Left ventricle myocardium superior (tissue), 1 donor: ENCODE measurements around the gene MACROD2. TPM values are rescaled to one million over a fixed set of nuclear protein-coding genes. Genes with fewer than 3 reads are reported as not detected.
"Not testable (repeated sequence)": the region's sequence is repeated elsewhere in the genome, so short reads cannot be mapped to it uniquely, and the experiment has no call there.

ENCODE experiments used
- ATAC-seq: fragments of 200-7000 bp; cut with Tn5 transposase; one replicate; pipeline ENCODE4 v1.9.1; 2020; ENCODE audit warnings: mild to moderate bottlenecking, moderate library complexity
- DNase-seq: peaks from one replicate; pipeline ENCODE4 v3.0.0-alpha.2; 2020
- intact Hi-C: fragments of 100-400 bp; cut with micrococcal nuclease; formaldehyde crosslinking; loops from one replicate; pipeline ENCODE4 v1.11.0; 2022
- total RNA-seq: library from RNA; stranded (reverse); fragmentation: NEBNext Ultra II Directional; extraction: Animal tissue kit (Norgen Biotek cat#: 25700); gene quantifications from one replicate; pipeline ENCODE4 v1.2.1, GENCODE V29; 2021
- donor health status: DM: no; HTN: yes; CAD: no; lungs with severe emphysema.

The MACROD2 gene
- total RNA-seq, 1 donor from 2014 or later, result 3.5 TPM

DNA sequence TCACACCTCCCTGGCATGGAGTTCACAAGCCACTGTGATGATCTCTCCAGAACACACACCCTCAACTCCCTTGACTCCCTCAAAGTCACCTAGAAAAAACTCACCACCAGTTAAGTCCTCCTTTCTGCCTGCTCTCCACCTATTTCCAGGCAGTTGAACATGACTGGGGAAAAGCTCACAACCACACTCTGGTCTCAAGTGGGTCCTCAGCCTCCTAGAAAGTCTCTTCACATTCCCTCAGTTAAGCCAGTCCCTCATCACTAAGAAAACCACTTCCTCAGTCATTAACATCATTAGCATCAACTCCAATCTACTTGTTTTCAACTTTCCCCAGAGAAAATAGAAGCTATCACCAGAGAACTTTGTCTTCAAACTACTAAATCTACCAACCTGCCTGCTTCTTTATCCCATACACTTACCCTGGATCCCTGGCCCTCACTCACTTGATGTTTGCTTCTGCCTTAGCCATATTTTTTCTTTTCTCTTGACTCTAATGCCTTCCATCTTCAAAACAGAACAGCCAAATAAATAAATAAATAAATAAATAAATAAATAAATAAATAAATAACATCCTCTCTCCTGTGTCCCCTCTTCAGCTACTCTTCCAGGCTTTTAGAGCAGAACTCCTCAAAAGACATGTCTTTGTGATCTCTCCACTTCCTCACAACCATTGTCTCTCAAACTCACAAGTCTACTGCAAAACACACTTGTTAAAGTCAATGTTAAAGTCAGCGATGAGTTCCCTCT lies 1084.5 kb downstream of the MACROD2 start:
- intact Hi-C loops, result no loop called here

GRCh38 chr20:15081261-15081660 lies 1085.9 kb downstream of the MACROD2 start:
- no peak for DNase-seq
- ATAC-seq, result no peak
- intact Hi-C loops, result no loop called here

More for the DNA sequence above, 1084.5 kb downstream of the MACROD2 start:
- DNase-seq (no peak), ATAC-seq (no peak)

DNA sequence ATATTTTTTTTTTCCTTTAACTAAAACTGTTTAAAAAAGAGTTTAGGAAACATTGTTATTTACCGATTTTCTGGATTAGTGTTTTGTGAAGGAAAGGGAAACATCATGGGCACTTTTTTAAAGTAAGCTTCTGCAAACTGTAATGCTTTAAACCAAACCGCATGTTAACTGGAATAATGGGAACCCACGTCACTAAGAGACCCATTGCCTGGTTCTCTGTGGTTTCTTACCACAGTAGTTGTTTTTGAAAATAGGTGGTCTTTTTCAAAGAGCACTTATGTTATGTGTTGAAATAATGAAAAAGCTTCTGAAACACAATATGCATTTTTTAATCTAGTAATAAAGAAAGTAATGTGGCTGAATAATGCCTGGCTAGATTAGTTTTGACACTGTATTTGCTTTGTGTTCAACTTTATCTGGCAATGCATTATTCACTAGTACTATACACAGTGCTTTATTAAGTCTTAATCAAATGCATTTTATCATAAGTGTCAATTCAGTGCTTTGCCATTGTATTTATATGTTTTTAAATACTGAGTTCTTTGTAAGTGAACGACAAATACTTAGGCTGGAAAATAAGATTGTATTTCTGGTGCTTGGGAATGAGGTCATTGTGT lies 1096.2 kb downstream of the MACROD2 start:
- DNase-seq (no peak), ATAC-seq (no peak)
- intact Hi-C loops, result no loop called here

GRCh38 chr20:15098351-15098750 lies 1103.0 kb downstream of the MACROD2 start:
- intact Hi-C loops, result no loop called here
- DNase-seq, result no peak
- ATAC-seq, result no peak

DNA sequence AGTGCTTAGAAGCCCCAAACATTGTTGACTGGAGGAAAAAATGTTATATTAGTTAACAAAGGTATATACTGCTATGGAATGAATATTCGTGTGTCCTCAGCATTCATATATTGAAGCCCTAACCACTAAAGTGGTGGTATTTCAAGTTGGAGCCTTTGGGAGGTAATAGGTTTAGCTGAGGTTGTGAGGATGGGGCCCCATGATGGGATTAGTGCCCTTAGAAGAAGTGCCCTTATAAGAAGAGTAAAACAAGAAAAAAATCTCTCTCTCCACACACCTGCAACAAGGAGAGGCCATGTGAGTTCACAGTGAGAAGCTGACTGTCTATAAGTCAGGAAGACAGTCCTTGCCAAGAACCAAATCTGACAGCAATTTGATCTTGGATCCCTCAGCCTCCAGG lies 1103.8 kb downstream of the MACROD2 start:
- ATAC-seq (no peak), DNase-seq (no peak)
- intact Hi-C loops, result no loop called here

DNA sequence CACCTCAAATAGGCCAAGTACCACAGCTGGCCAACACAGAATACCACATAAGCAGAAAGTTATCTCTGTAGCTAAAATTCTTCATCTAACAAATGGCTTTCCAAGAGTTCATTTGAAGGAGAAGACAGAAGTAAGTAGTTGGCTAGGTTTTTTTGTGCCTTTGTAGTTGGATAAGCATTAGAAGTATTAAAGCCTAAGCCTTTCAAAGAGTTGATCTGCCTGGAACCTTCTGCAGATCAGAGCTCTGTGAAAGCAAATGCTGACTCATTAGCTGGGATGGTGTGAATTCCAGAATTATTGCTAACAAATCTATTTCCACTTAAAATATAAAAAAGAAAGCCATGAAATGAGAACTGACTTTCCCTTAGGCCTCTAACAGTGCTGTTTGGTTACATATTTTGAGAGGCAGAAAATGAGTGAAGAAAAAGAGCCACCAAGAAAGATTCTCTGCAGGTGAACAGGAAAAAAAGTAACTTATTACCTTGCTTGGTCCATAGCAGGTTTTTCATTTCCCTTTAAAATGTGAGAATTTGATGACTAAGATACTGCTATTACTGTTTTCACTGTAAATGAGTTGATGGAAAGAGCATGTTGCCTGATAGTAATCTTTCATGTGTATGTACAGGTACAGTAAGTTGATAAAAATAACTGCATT lies 1105.3 kb downstream of the MACROD2 start:
- ATAC-seq, result no peak
- DNase-seq, result no peak
- intact Hi-C loops, result no loop called here

DNA sequence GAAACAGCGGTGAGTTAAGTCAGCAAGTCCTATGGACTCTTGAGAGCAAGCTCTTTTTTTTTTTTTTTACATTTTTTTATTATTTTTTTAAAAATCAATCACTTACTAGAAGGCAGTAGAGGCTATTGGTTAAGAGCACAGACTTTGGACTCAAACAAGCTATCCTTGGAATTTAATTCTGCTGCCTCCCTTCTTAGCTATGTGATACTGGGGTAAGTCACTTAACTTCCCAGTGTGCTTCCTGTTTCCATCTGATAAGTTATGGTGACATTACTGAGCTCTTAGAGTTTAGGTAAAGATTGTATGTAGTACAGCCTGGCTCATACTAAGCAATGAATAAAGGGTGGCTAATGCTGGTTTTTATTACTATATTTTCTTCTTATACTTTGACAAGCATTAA lies 1112.6 kb downstream of the MACROD2 start:
- no peak for ATAC-seq
- intact Hi-C loops, result no loop called here
- no peak for DNase-seq

GRCh38 chr20:15109494-15109893 lies 1114.2 kb downstream of the MACROD2 start:
- ATAC-seq (no peak), DNase-seq (no peak)
- intact Hi-C loops, result no loop called here

GRCh38 chr20:15111654-15112053 lies 1116.3 kb downstream of the MACROD2 start:
- DNase-seq (no peak), ATAC-seq (no peak)
- intact Hi-C loops, result no loop called here

- ATAC-seq (no peak), DNase-seq (no peak)
- intact Hi-C loops, result no loop called here
Observed at GRCh38 chr20:15113144-15113773, 1117.9 kb downstream of the MACROD2 start.

DNA sequence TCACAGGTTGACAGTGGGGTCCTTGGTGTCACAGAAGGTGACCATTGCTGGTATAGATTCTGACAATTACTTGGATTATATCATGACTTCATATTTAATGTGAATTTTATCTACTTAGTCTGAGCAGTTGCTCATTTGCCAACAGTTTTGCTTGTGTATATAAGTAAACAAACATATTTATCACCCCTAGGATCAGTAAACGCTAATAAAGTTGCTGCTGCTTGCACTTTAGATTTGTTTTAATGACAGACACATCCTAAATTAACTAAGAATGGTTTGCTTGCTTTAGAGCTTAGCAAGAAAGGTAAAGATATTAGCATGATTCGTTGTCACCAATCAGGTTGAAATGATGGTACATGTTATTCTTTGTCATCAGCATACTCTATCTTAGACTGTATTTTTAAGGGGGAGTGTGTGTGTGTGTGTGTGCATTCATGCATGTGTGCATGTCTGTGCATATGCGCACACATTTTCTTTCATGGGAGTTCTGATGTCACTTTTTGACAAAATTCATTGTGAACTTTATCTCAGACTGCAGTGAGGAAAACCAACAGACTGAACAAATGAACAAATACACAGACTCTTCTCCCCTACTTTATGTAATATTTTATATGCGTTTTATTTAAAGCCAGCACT lies 1124.7 kb downstream of the MACROD2 start:
- intact Hi-C loops, result no loop called here
- ATAC-seq (no peak), DNase-seq (no peak)

- intact Hi-C loops, result no loop called here
- no peak for DNase-seq
- no peak for ATAC-seq
Observed at GRCh38 chr20:15122613-15123012, 1127.3 kb downstream of the MACROD2 start.

DNA sequence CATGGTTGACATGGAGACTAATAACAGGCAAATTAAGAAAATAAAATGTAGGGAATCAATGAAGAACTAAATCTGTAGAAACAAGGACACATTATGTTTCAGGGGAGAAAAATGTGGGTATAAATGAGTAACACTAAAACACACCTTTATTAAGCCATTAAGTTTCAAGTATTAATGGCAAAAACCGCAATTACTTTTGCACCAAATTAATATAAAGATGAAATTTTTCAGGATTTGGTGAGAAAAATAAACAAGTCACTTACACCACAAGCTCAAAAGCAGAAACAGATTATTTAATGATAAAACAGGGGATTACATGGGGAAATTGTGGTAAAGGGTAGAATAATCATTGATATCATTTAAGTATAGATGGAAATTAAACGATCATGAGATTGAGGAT lies 1135.9 kb downstream of the MACROD2 start:
- intact Hi-C loops, result no loop called here
- no peak for ATAC-seq
- no peak for DNase-seq

DNA sequence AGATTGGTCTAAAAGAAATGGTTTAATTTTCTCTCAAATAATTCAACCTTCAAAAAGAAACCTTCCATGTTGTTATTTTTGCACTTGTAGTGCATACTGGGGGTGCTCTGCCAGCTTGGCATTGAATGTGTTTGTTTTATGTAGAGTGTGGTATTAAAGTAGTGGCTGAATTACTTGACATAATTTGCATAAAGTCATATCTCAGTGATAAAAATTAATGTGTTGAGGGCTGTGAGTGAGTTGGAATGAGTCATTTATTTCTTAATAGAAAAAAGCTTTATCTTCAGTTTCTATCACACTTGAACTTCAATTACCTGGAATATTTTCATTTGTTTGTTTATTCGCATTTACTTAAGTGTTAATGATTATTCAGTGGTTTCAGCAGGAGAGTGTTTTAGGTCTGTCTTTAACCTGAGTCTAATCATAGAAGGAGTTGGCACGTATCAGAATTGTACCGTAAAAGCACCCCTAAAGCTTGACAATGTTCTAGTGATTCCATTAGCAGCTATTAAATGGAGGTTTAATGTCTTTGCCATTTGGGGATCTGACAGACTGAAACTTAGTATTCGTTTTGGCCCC lies 1143.3 kb downstream of the MACROD2 start:
- intact Hi-C loops, result no loop called here
- DNase-seq, result no peak

GRCh38 chr20:15139522-15139921 lies 1144.2 kb downstream of the MACROD2 start:
- intact Hi-C loops, result no loop called here
- DNase-seq (no peak), ATAC-seq (no peak)

More for the DNA sequence above, 1143.3 kb downstream of the MACROD2 start:
- ATAC-seq, result no peak

GRCh38 chr20:15140286-15140685 lies 1145.0 kb downstream of the MACROD2 start:
- no peak for ATAC-seq
- intact Hi-C loops, result no loop called here

GRCh38 chr20:15140940-15141339 lies 1145.6 kb downstream of the MACROD2 start:
- DNase-seq, intact Hi-C loops, ATAC-seq: not testable (repeated sequence)

More at GRCh38 chr20:15140286-15140685, 1145.0 kb downstream of the MACROD2 start:
- no peak for DNase-seq

DNA sequence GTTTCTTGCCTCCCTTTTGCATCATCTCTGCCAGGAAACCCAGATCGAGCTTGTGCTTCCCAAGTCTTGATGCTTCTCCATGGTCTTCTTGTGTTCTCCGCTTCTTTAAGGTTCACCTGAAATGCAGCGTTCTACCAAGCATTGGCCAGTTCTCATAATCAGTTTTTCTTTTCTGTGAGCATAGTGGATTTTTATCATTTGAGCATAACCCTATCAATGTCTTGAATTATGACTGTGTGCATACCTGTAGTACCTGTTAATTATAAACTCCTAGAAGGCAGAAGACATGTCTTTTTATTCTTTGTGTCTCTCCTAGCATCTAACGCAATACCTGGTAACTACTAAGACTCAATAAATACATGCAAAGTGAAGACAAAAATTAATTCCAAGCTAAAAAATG lies 1146.5 kb downstream of the MACROD2 start:
- DNase-seq (no peak), ATAC-seq (no peak)
- intact Hi-C loops, result no loop called here

DNA sequence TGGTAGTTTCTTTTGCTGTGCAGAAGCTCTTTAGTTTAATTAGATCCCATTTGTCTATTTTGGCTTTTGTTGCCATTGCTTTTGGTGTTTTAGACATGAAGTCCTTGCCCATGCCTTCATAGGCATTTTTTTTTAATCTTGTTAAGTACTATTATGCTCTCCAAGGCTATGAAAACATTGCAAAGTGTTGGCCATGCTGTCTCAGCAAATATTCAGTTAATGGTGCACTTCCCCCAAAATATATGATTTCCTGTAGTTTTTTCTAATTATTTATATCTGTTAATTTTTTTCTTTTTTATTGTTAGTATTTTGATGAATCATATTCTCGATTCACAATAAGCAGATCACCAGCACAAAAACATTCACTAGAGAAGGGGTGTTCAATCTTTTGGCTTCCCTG lies 1148.2 kb downstream of the MACROD2 start:
- no peak for DNase-seq
- no peak for ATAC-seq
- intact Hi-C loops, result no loop called here
